Measurements from ENCODE around the gene PLCH1.

PLCH1 gene

GRCh38 chr3:155528579-155528978 lies 216.3 kb downstream of the PLCH1 start:
- no peak for TF ChIP-seq EZH2 (IDR thresholded peaks at IDR 0.05)
- no peak for TF ChIP-seq FOXP2 (optimal IDR thresholded peaks at IDR 0.05; ENCODE audit: control extremely low read depth, extremely low read length, insufficient read depth)
- no peak for TF ChIP-seq POLR2AphosphoS5 (IDR thresholded peaks at IDR 0.05; ENCODE audit: borderline replicate concordance, low read depth, low read length)
- Histone ChIP-seq H3K36me3 (ENCODE audit: insufficient read depth, low read length) (no peaks in the 10 kb centered on the region), H3K4me3 (no peak overlapping the region), H3K9me3 (ENCODE audit: low read depth, low read length) (no peaks in the 10 kb centered on the region), H3K9ac (ENCODE audit: insufficient read length) (no peak overlapping the region), H3K27ac (no peak overlapping the region)
- no peak for DNase-seq (ENCODE audit: low read depth, low spot score)

GRCh38 chr3:155525324-155525833 lies 219.5 kb downstream of the PLCH1 start:
- no peak overlapping the region for H3K9ac ChIP-seq (ENCODE audit: insufficient read length)
- TF ChIP-seq FOXP2 (optimal IDR thresholded peaks at IDR 0.05; ENCODE audit: control extremely low read depth, extremely low read length, insufficient read depth): no peak
- TF ChIP-seq POLR2AphosphoS5 (IDR thresholded peaks at IDR 0.05; ENCODE audit: borderline replicate concordance, low read depth, low read length): no peak
- no peak for TF ChIP-seq EZH2 (IDR thresholded peaks at IDR 0.05)
- no peaks in the 10 kb centered on the region for H3K36me3 ChIP-seq (ENCODE audit: insufficient read depth, low read length)
- H3K9me3 ChIP-seq (ENCODE audit: low read depth, low read length): no peaks in the 10 kb centered on the region
- no peak overlapping the region for H3K4me3 ChIP-seq
- no peak for DNase-seq (ENCODE audit: low read depth, low spot score)
- H3K27ac ChIP-seq: no peak overlapping the region

- Histone ChIP-seq H3K36me3 (ENCODE audit: insufficient read depth, low read length) (no peaks in the 10 kb centered on the region), H3K9me3 (ENCODE audit: low read depth, low read length) (no peaks in the 10 kb centered on the region), H3K4me3 (no peak overlapping the region), H3K27ac (no peak overlapping the region), H3K9ac (ENCODE audit: insufficient read length) (no peak overlapping the region)
- DNase-seq (ENCODE audit: low read depth, low spot score): no peak
- TF ChIP-seq EZH2 (IDR thresholded peaks at IDR 0.05): no peak
- no peak for TF ChIP-seq FOXP2 (optimal IDR thresholded peaks at IDR 0.05; ENCODE audit: control extremely low read depth, extremely low read length, insufficient read depth)
- no peak for TF ChIP-seq POLR2AphosphoS5 (IDR thresholded peaks at IDR 0.05; ENCODE audit: borderline replicate concordance, low read depth, low read length)
These were observed 224.4 kb downstream of the PLCH1 start for GRCh38 chr3:155520463-155520862.

DNA sequence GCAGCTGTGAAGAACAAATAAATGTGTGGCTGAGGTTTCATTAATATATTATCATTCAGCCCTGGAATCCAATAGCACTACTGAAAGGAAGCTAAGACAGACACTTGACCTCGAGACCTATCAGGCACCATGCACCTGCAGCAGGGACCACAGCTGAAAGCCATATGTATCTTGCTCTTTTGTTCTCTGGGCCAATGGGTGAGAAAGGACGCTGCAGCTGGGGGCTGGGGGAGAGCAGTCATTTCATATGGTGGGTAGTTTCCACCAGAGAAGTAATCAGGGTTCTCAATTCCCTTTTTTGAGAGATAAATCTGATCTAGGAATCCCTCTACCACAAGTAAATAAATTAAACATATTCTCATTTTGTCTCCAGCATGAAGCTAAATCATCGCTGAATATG lies 225.8 kb downstream of the PLCH1 start:
- H3K4me3 ChIP-seq: no peak overlapping the region
- no peaks in the 10 kb centered on the region for H3K9me3 ChIP-seq (ENCODE audit: low read depth, low read length)
- H3K36me3 ChIP-seq (ENCODE audit: insufficient read depth, low read length): no peaks in the 10 kb centered on the region
- no peak for DNase-seq (ENCODE audit: low read depth, low spot score)
- TF ChIP-seq FOXP2 (optimal IDR thresholded peaks at IDR 0.05; ENCODE audit: control extremely low read depth, extremely low read length, insufficient read depth) (no peak), POLR2AphosphoS5 (IDR thresholded peaks at IDR 0.05; ENCODE audit: borderline replicate concordance, low read depth, low read length) (no peak), EZH2 (IDR thresholded peaks at IDR 0.05) (no peak)
- no peak overlapping the region for H3K27ac ChIP-seq
- H3K9ac ChIP-seq (ENCODE audit: insufficient read length): no peak overlapping the region

DNA sequence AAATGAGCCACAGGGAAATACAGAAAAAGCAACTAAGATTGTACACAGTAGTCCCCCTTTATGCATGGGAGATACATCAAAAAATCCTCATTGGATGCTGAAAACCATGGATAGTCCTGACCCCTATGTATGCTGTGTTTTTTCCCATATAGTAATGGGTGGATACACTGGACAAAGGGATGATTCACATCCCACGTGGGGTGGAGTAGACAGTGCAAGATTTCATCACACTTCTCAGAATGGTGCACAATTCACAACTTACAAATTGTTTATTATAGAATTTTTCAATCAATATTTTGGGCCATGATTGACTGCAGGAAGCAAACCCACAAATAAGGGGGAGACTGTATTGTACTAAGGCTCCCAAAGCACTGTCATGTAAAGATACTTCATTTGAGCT lies 227.0 kb downstream of the PLCH1 start:
- Histone ChIP-seq H3K9me3 (ENCODE audit: low read depth, low read length) (no peaks in the 10 kb centered on the region), H3K27ac (no peak overlapping the region), H3K36me3 (ENCODE audit: insufficient read depth, low read length) (no peaks in the 10 kb centered on the region), H3K4me3 (no peak overlapping the region), H3K9ac (ENCODE audit: insufficient read length) (no peak overlapping the region)
- TF ChIP-seq FOXP2 (optimal IDR thresholded peaks at IDR 0.05; ENCODE audit: control extremely low read depth, extremely low read length, insufficient read depth): no peak
- TF ChIP-seq EZH2 (IDR thresholded peaks at IDR 0.05): no peak
- no peak for TF ChIP-seq POLR2AphosphoS5 (IDR thresholded peaks at IDR 0.05; ENCODE audit: borderline replicate concordance, low read depth, low read length)
- no peak for DNase-seq (ENCODE audit: low read depth, low spot score)

DNA sequence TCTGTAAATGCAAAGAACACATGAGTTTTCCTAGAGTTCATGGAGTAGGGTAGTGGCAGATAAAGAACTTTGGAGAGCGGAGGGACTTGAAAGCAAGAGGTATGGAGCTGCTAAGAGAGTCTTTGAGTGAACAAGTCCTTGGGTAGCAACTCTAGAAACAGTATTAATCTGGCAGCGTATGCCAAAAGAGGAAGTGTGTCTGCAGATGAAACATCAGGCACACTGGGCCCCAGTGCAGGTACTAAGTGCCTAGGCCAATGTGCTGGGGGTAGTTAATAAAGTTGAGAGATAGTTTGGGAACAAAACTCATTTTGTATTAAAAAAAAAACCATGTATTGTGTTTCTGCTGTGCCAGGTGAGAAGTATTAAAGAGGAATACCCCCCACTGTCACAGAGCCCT lies 228.4 kb downstream of the PLCH1 start:
- no peaks in the 10 kb centered on the region for H3K9me3 ChIP-seq (ENCODE audit: low read depth, low read length)
- no peaks in the 10 kb centered on the region for H3K36me3 ChIP-seq (ENCODE audit: insufficient read depth, low read length)
- H3K27ac ChIP-seq: no peak overlapping the region
- TF ChIP-seq POLR2AphosphoS5 (IDR thresholded peaks at IDR 0.05; ENCODE audit: borderline replicate concordance, low read depth, low read length) (no peak), FOXP2 (optimal IDR thresholded peaks at IDR 0.05; ENCODE audit: control extremely low read depth, extremely low read length, insufficient read depth) (no peak), EZH2 (IDR thresholded peaks at IDR 0.05) (no peak)
- no peak overlapping the region for H3K9ac ChIP-seq (ENCODE audit: insufficient read length)
- DNase-seq (ENCODE audit: low read depth, low spot score): no peak
- H3K4me3 ChIP-seq: no peak overlapping the region

GRCh38 chr3:155512867-155513261 lies 232.0 kb downstream of the PLCH1 start:
- Histone ChIP-seq H3K27ac (no peak overlapping the region), H3K36me3 (ENCODE audit: insufficient read depth, low read length) (no peaks in the 10 kb centered on the region), H3K9me3 (ENCODE audit: low read depth, low read length) (no peaks in the 10 kb centered on the region), H3K9ac (ENCODE audit: insufficient read length) (no peak overlapping the region), H3K4me3 (no peak overlapping the region)
- no peak for DNase-seq (ENCODE audit: low read depth, low spot score)
- TF ChIP-seq POLR2AphosphoS5 (IDR thresholded peaks at IDR 0.05; ENCODE audit: borderline replicate concordance, low read depth, low read length) (no peak), EZH2 (IDR thresholded peaks at IDR 0.05) (no peak), FOXP2 (optimal IDR thresholded peaks at IDR 0.05; ENCODE audit: control extremely low read depth, extremely low read length, insufficient read depth) (no peak)

DNA sequence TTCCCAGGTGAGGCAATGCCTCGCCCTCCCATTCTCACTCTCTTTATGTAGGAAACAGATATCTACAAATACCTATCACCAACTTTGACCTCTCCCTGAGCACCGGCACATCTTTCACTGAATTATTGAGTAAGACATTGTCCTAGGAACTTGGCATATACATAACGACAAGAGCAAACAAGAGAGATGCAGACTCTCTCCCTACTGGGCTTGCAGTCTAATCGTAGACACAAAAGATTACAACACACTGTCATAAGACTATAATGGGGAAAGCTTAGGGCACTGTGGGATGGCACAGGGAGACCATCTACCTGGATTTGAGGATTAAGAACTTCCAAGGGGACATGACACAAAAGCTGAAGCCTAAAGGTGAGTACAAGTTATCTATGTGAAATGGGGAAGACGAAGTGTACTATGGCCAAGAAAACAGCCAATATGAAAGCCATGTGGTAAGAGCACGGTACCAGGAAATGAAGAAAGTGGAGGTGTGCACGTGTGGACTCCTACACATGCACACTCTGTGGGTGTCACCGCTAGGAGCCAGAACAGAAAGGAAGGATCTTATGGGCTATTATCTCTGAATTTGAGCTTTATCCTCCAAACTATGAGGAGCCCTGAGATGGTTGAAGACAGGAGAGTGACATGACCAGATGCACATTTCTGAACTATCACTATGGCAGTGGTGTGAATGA lies 232.6 kb downstream of the PLCH1 start:
- Histone ChIP-seq H3K9me3 (ENCODE audit: low read depth, low read length) (no peaks in the 10 kb centered on the region), H3K36me3 (ENCODE audit: insufficient read depth, low read length) (no peaks in the 10 kb centered on the region), H3K27ac (no peak overlapping the region), H3K4me3 (no peak overlapping the region), H3K9ac (ENCODE audit: insufficient read length) (no peak overlapping the region)
- DNase-seq (ENCODE audit: low read depth, low spot score): no peak
- no peak for TF ChIP-seq EZH2 (IDR thresholded peaks at IDR 0.05)
- TF ChIP-seq FOXP2 (optimal IDR thresholded peaks at IDR 0.05; ENCODE audit: control extremely low read depth, extremely low read length, insufficient read depth): no peak
- no peak for TF ChIP-seq POLR2AphosphoS5 (IDR thresholded peaks at IDR 0.05; ENCODE audit: borderline replicate concordance, low read depth, low read length)

DNA sequence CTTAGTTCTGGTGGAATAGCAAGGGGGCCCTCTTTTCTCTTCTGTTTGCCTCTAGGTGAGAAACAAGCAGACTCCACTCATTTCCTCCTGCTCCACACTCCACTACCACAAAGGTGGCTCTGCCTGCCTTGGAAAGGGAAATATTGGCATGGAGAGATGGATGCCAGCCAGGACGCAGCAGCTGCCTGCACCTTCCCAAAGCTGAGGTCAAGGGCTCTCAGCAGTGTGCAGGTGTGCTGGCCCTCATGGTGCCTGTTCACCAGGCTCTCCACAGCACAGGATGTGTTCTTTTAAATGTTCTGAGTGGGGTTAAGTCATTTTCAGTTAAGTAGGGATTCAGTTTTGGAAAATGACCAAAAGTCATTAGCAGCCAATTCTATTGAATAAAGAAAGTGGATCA lies 240.2 kb downstream of the PLCH1 start:
- no peaks in the 10 kb centered on the region for H3K36me3 ChIP-seq (ENCODE audit: insufficient read depth, low read length)
- H3K27ac ChIP-seq: no peak overlapping the region
- H3K4me3 ChIP-seq: no peak overlapping the region
- H3K9me3 ChIP-seq (ENCODE audit: low read depth, low read length): no peaks in the 10 kb centered on the region
- no peak for DNase-seq (ENCODE audit: low read depth, low spot score)
- H3K9ac ChIP-seq (ENCODE audit: insufficient read length): no peak overlapping the region
- TF ChIP-seq EZH2 (IDR thresholded peaks at IDR 0.05): no peak
- no peak for TF ChIP-seq FOXP2 (optimal IDR thresholded peaks at IDR 0.05; ENCODE audit: control extremely low read depth, extremely low read length, insufficient read depth)
- no peak for TF ChIP-seq POLR2AphosphoS5 (IDR thresholded peaks at IDR 0.05; ENCODE audit: borderline replicate concordance, low read depth, low read length)
